ENCODE data around the gene PCTP.

The PCTP gene

DNA sequence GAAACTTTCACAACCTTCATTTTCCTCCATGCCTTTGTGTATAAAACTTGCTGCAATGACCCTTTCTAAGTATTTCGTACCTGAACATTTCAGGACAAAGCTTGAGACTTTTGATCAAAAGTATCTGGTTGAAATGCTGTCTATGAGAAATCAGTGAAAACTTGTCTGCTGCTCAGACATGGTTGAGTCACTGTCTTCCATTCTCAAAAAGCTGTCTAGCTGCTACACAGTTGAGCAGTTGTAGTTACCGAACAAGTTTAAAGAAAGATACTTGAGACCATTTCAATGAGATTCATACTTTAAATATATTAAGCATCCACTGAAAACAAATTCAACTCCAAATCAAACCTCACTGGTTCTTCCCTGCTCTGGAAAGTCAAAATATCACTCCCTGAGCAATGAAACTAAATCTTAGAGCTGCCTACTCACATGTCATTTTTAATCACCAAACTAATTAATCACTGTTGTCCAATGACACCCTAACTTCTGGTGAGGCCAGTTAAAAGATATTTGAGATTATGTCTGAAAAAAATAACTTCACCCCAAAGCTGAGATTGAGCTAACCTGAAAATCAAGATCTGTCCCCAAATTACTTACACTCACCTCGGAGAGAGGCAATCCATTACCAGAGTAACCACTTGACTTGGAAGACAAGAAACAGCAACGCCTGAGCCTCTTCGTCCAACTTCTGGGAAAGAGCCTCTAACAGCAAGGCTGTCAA lies 28.7 kb upstream of the PCTP start:
- TF ChIP-seq POLR2AphosphoS5 (IDR thresholded peaks at IDR 0.05; ENCODE audit: low read depth, low read length), result no peak
- no peak for TF ChIP-seq FOXP2 (optimal IDR thresholded peaks at IDR 0.05; ENCODE audit: borderline replicate concordance, extremely low read depth, extremely low read length, insufficient read depth)
- TF ChIP-seq, protein P1, sequence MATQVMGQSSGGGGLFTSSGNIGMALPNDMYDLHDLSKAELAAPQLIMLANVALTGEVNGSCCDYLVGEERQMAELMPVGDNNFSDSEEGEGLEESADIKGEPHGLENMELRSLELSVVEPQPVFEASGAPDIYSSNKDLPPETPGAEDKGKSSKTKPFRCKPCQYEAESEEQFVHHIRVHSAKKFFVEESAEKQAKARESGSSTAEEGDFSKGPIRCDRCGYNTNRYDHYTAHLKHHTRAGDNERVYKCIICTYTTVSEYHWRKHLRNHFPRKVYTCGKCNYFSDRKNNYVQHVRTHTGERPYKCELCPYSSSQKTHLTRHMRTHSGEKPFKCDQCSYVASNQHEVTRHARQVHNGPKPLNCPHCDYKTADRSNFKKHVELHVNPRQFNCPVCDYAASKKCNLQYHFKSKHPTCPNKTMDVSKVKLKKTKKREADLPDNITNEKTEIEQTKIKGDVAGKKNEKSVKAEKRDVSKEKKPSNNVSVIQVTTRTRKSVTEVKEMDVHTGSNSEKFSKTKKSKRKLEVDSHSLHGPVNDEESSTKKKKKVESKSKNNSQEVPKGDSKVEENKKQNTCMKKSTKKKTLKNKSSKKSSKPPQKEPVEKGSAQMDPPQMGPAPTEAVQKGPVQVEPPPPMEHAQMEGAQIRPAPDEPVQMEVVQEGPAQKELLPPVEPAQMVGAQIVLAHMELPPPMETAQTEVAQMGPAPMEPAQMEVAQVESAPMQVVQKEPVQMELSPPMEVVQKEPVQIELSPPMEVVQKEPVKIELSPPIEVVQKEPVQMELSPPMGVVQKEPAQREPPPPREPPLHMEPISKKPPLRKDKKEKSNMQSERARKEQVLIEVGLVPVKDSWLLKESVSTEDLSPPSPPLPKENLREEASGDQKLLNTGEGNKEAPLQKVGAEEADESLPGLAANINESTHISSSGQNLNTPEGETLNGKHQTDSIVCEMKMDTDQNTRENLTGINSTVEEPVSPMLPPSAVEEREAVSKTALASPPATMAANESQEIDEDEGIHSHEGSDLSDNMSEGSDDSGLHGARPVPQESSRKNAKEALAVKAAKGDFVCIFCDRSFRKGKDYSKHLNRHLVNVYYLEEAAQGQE (IDR thresholded peaks at IDR 0.05; ENCODE audit: insufficient read depth in 1 of 2, low read depth in 2 of 2, low read length in 2 of 2), result no peak
- TF ChIP-seq SIN3A (IDR thresholded peaks at IDR 0.05; ENCODE audit: borderline replicate concordance, insufficient read depth, low read length), result no peak
- TF ChIP-seq TAF1 (IDR thresholded peaks at IDR 0.05; ENCODE audit: borderline replicate concordance, insufficient read depth, low read length), result no peak

DNA sequence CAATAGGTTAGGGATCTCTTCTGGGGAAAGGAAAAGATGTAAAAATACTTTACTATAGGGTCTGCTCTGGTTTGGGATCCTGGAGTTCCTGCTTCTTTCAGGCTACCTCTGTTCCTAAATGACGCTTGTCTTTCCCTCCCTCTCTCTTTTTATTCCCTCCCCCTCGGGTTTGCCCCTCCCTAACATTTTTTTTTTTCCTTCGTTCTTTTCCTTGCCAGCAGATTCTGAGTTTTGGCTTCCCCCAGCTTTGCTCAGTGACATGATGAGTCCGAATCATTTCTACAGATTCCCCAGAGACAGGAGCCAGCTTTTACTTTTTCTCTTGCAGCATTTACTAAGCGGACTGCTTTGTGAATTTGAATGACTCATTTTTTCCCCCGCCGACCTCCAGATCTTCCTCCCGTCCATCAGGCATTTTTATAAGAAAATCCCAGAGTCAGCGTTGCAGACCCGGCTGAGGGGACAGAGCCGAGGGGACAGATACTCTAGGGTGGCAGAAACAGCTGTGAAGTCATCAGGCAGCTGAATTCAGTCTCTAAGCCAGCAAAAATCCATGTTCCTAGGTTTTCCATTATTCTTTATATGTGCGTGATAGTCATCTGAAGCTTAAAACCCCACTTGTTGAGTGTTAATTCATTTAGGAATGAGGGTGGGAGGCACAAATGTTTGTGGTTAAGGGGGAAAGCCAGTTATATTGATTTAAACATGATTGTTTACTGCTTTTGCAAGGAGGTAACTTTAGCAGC lies 27.9 kb upstream of the PCTP start, which contains the start of gene TMEM100:
Gene TMEM100 (minus strand): TSS at position 123 of the 746 bp plus-strand sequence. CDS start 1,794 bp downstream, outside the sequence.
- TF ChIP-seq TAF1 (IDR thresholded peaks at IDR 0.05; ENCODE audit: borderline replicate concordance, insufficient read depth, low read length), result peak; percentile 22; the same call in 1 of the 2 replicates
- TF ChIP-seq SIN3A (IDR thresholded peaks at IDR 0.05; ENCODE audit: borderline replicate concordance, insufficient read depth, low read length), result peak; percentile 79; the same call in 1 of the 2 replicates
- no peak for TF ChIP-seq FOXP2 (optimal IDR thresholded peaks at IDR 0.05; ENCODE audit: borderline replicate concordance, extremely low read depth, extremely low read length, insufficient read depth)
- TF ChIP-seq POLR2AphosphoS5 (IDR thresholded peaks at IDR 0.05; ENCODE audit: low read depth, low read length), result peak; percentile 70
- TF ChIP-seq, protein P1 (IDR thresholded peaks at IDR 0.05; ENCODE audit: insufficient read depth in 1 of 2, low read depth in 2 of 2, low read length in 2 of 2), result no peak

- TF ChIP-seq, protein P1 (IDR thresholded peaks at IDR 0.05; ENCODE audit: insufficient read depth in 1 of 2, low read depth in 2 of 2, low read length in 2 of 2), result no peak
- TF ChIP-seq POLR2AphosphoS5 (IDR thresholded peaks at IDR 0.05; ENCODE audit: low read depth, low read length) (no peak), SIN3A (IDR thresholded peaks at IDR 0.05; ENCODE audit: borderline replicate concordance, insufficient read depth, low read length) (no peak)
Measured at GRCh38 chr17:55723488-55723848, 27.4 kb upstream of the PCTP start.

DNA sequence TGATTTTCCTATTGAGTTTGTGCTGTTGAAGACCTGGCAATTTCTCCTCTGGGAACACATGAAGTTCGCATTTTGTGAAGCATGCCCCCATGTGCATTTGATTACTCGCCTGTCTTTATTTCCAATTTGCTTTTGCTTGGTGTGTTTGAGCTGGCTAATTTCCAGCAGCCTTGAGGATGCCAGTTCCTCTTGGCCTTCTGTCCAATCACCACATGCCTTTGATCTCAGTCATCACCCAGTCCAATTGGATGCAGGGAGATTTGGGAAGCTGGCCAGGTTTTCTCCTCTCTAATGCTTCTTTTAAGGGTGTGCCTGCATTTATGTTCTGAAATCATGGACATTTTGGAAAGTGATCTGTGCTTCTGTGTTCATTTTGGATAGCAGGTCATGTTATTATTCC lies 24.4 kb upstream of the PCTP start:
- TF ChIP-seq, protein P1 (IDR thresholded peaks at IDR 0.05; ENCODE audit: insufficient read depth in 1 of 2, low read depth in 2 of 2, low read length in 2 of 2), result 0 out of 4 replicates have a peak, but pooled peaks of 1 of the 2 experiments have one; percentile 23
- TF ChIP-seq FOXP2 (optimal IDR thresholded peaks at IDR 0.05; ENCODE audit: borderline replicate concordance, extremely low read depth, extremely low read length, insufficient read depth), result no peak
- no peak for TF ChIP-seq TAF1 (IDR thresholded peaks at IDR 0.05; ENCODE audit: borderline replicate concordance, insufficient read depth, low read length)
- TF ChIP-seq POLR2AphosphoS5 (IDR thresholded peaks at IDR 0.05; ENCODE audit: low read depth, low read length), result no peak
- peak; percentile 30; the same call in 1 of the 2 replicates for TF ChIP-seq SIN3A (IDR thresholded peaks at IDR 0.05; ENCODE audit: borderline replicate concordance, insufficient read depth, low read length)
